ENCODE data around the gene PCBD2.
"Not testable (repeated sequence)": the region's sequence is repeated elsewhere in the genome, so short reads cannot be mapped to it uniquely, and the experiment has no call there.

The PCBD2 gene

GRCh38 chr5:134998068-134998467 lies 93.1 kb downstream of the PCBD2 start:
- in situ Hi-C loops (cut with MboI; ENCODE audit: low sequenced_read_pairs), result not testable (repeated sequence)

GRCh38 chr5:135004376-135004775 lies 99.4 kb downstream of the PCBD2 start:
- in situ Hi-C loops (cut with MboI; ENCODE audit: low sequenced_read_pairs), result no loop called here

DNA sequence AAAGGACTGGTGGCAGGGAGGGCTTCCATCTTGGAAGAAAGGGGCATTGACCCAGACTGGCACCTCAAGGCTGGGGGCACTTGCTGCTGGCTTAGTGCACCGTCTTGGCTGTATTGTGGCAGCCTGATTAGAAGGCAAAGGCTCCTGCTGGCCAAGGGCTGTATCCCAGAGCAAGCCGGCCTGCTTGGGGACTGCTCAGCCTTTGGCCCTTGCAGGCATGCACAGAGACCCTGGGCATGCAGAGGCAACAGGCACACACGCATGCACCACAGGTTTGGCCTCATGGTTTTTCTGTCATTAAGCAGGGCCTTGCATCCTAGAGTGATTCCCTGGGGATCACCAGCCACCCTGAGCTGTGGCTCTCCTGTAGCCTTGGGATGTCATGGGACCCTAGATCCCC lies 100.1 kb downstream of the PCBD2 start:
- in situ Hi-C loops (cut with MboI; ENCODE audit: low sequenced_read_pairs), result no loop called here

- in situ Hi-C loops (cut with MboI; ENCODE audit: low sequenced_read_pairs), result no loop called here
These were observed 102.4 kb downstream of the PCBD2 start for GRCh38 chr5:135007305-135007704.

DNA sequence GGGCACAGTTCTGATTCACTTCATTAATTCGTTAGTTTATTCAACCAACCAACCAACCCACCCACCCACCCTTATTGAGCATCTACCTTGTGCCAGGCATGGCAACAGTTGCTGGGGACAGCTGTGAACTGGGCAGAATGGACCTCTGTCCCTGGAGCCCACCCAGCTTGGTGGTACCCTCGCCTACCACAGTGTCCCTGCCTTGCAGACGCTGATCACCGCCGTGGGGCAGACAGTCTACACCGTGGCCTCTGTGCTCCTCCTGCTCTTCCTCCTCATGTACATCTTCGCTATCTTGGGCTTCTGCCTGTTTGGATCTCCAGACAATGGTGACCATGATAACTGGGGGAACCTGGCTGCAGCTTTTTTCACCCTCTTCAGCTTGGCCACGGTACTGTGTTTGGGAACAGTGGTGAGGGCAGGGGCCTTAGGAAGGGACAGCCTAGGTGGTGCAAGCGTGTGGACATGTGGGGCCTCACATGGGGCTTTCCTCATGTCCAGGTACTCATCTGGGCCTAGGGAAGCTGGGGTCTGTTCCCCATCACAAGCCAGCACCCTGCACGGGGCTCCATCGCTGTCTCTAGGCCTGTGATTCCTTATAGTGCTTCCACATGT lies 102.9 kb downstream of the PCBD2 start:
- in situ Hi-C loops (cut with MboI; ENCODE audit: low sequenced_read_pairs), result no loop called here

DNA sequence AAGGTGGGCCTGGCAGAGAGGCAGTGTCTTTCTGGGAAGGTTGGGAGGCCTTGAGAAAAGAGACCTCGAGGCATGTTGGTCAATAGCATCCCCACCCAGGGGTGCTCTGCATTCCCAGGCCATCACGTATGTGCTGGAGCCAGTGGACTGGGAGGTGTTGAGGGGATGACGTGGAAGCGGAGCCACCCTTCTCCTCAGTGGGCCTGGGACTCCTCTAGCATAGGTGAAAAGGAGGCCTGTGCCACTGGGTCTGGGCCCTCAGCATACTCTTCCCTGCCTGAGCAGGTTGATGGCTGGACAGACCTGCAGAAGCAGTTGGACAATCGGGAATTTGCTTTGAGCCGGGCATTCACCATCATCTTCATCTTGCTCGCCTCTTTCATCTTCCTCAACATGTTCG lies 103.6 kb downstream of the PCBD2 start:
- in situ Hi-C loops (cut with MboI; ENCODE audit: low sequenced_read_pairs), result no loop called here

- in situ Hi-C loops (cut with MboI; ENCODE audit: low sequenced_read_pairs), result no loop called here
These were observed 104.2 kb downstream of the PCBD2 start for GRCh38 chr5:135008981-135009735.

DNA sequence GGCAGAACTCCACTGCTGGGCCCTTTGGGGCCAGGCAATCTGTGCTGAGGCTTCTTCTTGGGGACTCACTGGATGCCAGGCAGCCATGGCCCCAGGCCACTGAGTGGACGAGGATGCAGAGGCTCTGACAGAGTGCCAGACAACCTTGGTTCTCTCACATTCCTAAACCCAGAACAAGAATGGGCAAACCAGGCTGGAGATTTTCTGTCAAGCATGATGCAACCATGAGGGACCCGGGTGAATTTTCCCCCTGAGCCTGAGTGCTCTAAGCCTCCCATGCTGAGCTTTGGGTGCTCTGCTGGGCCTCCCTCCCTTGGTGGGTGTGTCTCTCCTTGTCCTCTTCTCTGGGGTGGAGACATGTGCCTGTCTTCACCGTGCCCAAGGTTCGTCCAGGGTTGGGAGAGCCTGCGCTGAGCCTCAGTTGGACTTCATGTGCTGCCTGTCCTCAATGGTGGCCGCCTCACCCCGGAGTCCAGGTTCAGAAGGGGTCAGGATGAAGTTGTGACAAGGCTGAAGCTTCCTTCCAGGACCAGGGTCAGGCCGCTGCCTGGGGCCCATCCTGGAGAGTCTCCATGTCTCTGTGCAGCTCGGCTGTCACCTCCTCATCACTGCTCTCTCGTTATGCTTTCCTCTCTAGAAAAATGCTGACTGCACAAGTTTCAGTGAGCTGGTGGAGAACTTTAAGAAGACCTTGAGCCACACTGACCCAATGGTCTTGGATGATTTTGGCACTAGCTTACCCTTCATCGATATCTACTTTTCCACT lies 105.0 kb downstream of the PCBD2 start:
- in situ Hi-C loops (cut with MboI; ENCODE audit: low sequenced_read_pairs), result no loop called here

DNA sequence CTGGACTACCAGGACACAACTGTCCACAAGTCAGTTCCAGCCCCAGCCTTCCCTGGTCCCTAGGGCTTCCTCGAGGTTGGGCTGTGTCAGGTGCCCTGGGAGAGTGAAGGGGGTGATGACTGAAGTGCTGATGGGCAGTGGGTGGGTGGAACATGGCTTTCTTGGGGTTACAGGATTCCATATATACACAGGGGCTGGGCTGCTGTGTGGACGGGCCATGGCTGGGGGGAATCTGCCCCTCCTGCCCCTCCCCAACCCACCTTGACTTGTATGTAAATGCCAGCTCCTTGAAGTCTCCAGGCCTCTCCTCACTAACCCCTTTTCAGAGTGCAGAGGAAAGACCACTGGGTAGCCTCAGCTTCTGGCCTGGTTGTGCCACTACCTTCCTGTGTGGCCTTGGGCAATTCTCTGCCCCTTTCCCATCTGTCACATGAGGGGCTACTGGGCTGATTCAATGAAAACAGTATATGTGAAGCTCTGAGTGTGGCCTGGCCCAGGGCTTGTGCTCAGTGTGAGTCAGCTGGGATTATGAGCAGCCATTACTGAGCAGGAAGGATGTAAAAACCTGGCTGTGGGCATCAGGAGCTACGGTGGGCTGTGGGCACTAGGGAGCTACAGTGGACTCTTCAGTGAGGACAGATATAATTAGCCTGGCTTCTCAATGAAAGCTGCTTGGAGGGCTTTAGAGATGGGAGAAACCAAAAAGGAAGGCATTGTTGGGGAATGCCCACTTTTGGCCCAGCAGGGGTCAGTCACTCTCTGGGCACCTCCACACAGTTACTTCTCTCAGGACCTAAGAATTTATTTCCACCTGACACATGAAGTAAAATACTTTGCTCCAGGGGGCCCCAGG lies 105.8 kb downstream of the PCBD2 start:
- in situ Hi-C loops (cut with MboI; ENCODE audit: low sequenced_read_pairs), result no loop called here

GRCh38 chr5:135011355-135012032 lies 106.6 kb downstream of the PCBD2 start:
- in situ Hi-C loops (cut with MboI; ENCODE audit: low sequenced_read_pairs), result no loop called here

- in situ Hi-C loops (cut with MboI; ENCODE audit: low sequenced_read_pairs), result no loop called here
These were observed 107.2 kb downstream of the PCBD2 start for GRCh38 chr5:135012033-135012588.
